Motor neuron (in vitro differentiated cells): ENCODE data around the gene GPLD1. TPM values are rescaled to one million over a fixed set of nuclear protein-coding genes. Genes with fewer than 3 reads are reported as not detected.
"Not testable (repeated sequence)": the region's sequence is repeated elsewhere in the genome, so short reads cannot be mapped to it uniquely, and the experiment has no call there.

Experiments
- ATAC-seq, 8 experiments: fragments of 200-7000 bp; cut with Tn5 transposase; replicated peaks in 6 of 8; 2 replicates each; pipeline ENCODE4 v1.8.0; 2021; ENCODE audit warnings: mild to moderate bottlenecking in 8 of 8, moderate library complexity in 8 of 8
- H3K27ac ChIP-seq, 2 donors: fragments of 250-450 bp; sonication (Bioruptor Pico); 2 replicates each; pipeline ENCODE4 v1.9.0; 2021; ENCODE audit warnings: antibody characterized with exemption in 2 of 2, mild to moderate bottlenecking in 2 of 2, moderate library complexity in 1 of 2
- H3K4me1 ChIP-seq, 2 donors: fragments of 250-450 bp; sonication (Bioruptor Pico); replicated peaks in 1 of 2; 2 replicates each; pipeline ENCODE4 v1.6.1; 2021; ENCODE audit warnings: antibody characterized with exemption in 2 of 2, mild to moderate bottlenecking in 2 of 2, moderate library complexity in 1 of 2
- H3K4me3 ChIP-seq, 5 donors: fragments of 250-450 bp; sonication (Bioruptor Pico); 2 replicates each; pipeline ENCODE4 v1.9.0; 2021; ENCODE audit warnings: antibody characterized with exemption in 5 of 5, mild to moderate bottlenecking in 5 of 5, moderate library complexity in 4 of 5
- WGBS, 10 experiments: fragments of 450-650 bp; shearing (Covaris generic); methylation state at CpG; one replicate each; pipeline ENCODE4 v1.0.0; 2022; 5-methylcytosine and 5-hydroxymethylcytosine counted together
- in situ Hi-C, 9 experiments: fragments of 400-800 bp; cut with MboI; loops; one replicate each; pipeline ENCODE4 v1.15.0; 2021; ENCODE audit warnings: low sequenced_read_pairs in 9 of 9, low pct_unique_long_range_greater_than_20kb in 2 of 9; ENCODE audit not compliant: unreplicated experiment in 9 of 9
- total RNA-seq, 8 experiments: library from RNA; unstranded; fragments of 300-600 nt; gene quantifications; 2 replicates each; pipeline versions ENCODE4 v1.2.3 to v1.2.4, GENCODE V29; 2022

Gene GPLD1
- total RNA-seq, 8 experiments from 2014 or later: 1.0 to 7.3 (median 4.9) TPM; not detected in 1

DNA sequence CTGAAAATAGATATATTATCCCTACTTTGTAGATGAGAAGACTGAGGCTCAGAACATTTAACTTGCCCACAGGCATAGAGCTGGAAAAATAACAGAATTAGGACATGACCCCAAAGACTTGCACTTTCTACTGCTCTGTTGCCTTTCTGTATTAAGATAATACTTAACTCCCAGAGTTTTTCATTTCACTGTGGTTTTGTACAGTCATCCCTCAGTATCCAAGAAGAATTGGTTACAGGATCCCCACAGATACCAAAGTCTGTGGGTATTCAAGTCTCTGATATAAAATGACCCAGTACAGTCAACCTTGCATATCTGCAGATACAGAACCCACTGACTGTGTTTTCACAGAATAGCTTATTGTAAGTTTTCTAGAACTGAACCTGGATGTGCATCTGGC is 69.9 kb downstream of the GPLD1 start:
- in situ Hi-C loops: no loop called here
- Histone ChIP-seq H3K4me1 (no peaks in the 10 kb centered on the region), H3K4me3 (no peak overlapping the region), H3K27ac (no peak overlapping the region)
- no peak for ATAC-seq

DNA sequence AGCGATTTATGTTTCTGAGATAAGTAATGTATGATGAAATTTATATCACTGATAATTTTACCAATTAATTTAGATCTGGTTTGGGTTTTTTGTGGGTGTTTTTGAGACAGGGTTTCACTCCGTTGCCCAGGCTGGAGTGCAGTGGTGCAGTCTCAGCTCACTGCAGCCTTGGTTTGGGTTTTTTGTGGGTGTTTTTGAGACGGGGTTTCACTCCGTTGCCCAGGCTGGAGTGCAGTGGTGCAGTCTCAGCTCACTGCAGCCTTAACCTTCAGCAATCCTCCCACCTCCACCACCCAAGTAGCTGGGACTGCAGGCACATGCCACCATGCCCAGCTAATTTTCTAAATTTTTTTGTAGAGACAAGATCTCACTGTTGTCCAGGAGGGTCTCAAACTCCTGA is 73.6 kb downstream of the GPLD1 start:
- WGBS, 10 experiments: 89 to 100% (median 100%) methylated on average over 1 to 4 of the region's 4 CpGs; no CpG with 5 or more reads in 1 of the 10 experiments
- Histone ChIP-seq H3K4me3 (no peak overlapping the region), H3K4me1 (no peaks in the 10 kb centered on the region), H3K27ac (no peak overlapping the region)
- no peak for ATAC-seq
- in situ Hi-C loops: no loop called here

DNA sequence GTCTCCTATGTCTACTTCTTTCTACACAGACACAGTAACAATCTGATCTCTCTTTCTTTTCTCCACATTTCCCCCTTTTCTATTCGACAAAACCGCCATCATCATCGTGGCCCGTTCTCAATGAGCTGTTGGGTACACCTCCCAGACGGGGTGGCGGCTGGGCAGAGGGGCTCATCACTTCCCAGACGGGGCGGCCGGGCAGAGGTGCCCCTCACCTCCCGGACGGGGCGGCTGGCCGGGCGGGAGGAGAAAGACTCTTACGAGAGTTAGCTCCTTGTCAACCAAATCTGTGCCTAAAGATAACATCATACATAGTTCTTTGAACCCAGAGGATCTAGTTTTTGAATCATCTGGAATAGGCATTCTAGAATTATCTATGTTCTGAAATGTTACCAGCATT is 74.8 kb downstream of the GPLD1 start:
- ATAC-seq, H3K27ac ChIP-seq, H3K4me1 ChIP-seq, H3K4me3 ChIP-seq, in situ Hi-C loops: not testable (repeated sequence)
- 95 to 100% methylated on average over 2 to 7 of the region's 15 CpGs; no CpG with 5 or more reads in 8 of the 10 experiments for WGBS, 10 experiments

DNA sequence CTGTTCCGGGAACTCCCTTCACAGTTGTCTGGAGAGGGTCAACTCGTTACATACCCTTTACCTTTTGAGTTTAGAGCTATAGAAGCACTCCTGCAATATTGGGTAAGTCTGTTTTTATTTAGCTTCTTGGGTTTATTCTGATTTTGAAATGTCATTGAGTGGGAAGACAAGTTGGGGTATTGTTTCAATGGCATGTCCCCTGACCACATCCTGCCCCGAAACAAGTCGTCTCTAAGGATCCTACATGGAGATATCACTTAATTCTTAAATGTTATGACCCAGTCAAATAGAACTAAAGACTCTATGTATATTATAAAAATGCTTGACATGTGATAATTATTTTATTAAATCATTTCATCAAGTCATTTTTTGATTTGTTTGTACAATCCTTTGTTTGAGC is 77.1 kb downstream of the GPLD1 start:
- ATAC-seq: no peak
- in situ Hi-C loops: no loop called here
- H3K27ac ChIP-seq: no peak overlapping the region
- no peak overlapping the region for H3K4me3 ChIP-seq
- 90 to 100% (median 100%) methylated on average over 1 to 4 of the region's 4 CpGs; no CpG with 5 or more reads in 1 of the 10 experiments for WGBS, 10 experiments
- H3K4me1 ChIP-seq: peaks cover 0 to 2% of the 10 kb centered on the region in 2 donors

DNA sequence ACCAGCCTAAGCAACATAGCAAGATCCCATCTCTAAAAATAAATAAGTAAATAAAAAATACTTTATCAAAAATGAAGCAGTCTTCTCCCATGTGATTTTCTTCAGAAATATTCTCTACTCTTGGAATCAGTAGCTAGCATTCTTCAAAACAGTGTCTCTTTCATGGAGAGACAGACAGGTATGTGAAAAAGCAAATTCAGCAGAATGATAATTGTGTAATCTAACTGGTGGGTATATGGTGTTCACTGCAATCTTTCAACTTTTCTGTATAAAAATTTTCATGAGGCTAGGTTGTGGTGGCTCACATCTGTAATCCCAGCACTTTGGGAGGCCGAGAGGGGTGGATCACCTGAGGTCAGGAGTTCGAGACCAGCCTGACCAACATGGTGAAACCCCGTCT is 78.8 kb downstream of the GPLD1 start:
- Histone ChIP-seq H3K4me1 (peaks cover 0 to 2% of the 10 kb centered on the region in 2 donors), H3K4me3 (no peak overlapping the region), H3K27ac (no peak overlapping the region)
- in situ Hi-C loops: no loop called here
- 80 to 100% (median 100%) methylated on average over 1 to 3 of the region's 3 CpGs; no CpG with 5 or more reads in 6 of the 10 experiments for WGBS, 10 experiments
- ATAC-seq: no peak

DNA sequence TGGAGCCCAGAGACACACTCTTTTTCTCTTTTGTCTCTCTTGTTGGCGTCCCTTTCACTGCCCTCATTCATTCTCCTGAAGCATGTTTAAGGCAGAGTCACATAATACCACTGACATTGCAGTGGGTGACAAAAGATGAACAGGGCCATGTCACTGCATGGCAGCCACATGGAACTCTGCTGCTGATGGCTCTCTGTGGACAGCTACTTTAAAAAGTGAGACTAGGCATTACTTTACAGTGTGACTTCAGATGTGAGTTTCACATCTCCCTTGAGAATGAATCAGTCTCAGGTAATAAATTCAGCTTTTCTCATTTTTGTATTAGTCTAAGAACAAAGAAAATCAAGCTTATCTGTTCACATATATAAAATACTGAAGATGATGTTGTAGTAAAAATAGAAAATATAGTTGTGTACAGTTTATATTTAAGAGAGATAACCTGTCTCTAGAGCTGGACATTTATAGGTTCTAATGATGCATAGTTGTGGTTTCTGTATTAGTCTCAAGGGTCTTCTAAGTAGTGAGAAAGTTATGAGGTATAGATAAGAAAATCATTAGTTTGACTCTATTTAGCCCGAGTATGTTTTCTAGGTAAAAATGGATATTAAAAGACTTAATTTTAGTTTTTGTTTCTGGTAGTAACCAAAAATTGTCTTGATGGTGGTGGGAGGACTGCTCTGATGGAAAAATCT is 80.5 kb downstream of the GPLD1 start:
- in situ Hi-C loops: no loop called here
- ATAC-seq: no peak
- 8 to 100% (median 89%) methylated on average over 1 to 2 of the region's 2 CpGs for WGBS, 10 experiments
- no peak overlapping the region for H3K4me3 ChIP-seq
- no peak overlapping the region for H3K27ac ChIP-seq
- peaks cover 2 to 10% of the 10 kb centered on the region in 2 donors for H3K4me1 ChIP-seq

DNA sequence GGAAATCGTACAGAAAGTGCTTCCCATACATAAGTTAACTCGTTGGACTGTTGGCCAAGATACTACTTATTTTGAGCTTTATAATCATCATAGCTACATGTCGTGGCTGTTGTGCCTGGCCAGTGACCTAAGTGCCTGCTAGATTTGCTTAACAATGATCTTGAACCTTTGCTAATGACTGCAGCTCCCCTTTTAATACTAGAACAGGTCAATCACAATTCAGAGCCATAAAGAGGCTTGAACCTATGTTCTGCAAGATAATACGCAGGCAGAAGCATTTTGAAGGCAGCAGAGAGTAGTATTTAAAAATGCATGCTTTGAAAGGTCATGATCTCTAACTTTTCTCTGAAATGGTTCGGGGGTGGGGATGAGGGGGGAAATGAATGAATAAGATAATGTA is 84.1 kb downstream of the GPLD1 start:
- in situ Hi-C loops: no loop called here
- 38 to 95% (median 80%) methylated on average over 1 to 5 of the region's 5 CpGs; no CpG with 5 or more reads in 1 of the 10 experiments for WGBS, 10 experiments
- Histone ChIP-seq H3K4me3 (no peak overlapping the region), H3K4me1 (peaks cover 10 to 24% of the 10 kb centered on the region in 2 donors), H3K27ac (no peak overlapping the region)
- no peak for ATAC-seq

DNA sequence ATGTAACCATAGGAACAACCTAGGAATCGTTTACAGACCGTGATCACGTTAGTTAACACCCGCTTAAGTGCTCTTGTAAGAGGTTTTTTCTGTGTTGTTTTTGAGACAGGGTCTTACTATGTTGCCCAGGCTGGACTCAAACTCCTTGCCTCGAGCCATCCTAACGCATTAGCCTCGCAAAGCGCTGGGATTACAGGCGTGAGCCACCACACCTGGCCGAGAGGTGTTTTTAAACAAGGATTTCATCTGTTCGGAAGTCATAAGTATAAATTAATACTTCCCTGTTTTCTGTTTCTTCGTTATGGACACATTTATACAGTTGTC is 85.9 kb downstream of the GPLD1 start:
- peak overlapping the region; percentile 57 to 97 (median 67) for H3K4me3 ChIP-seq
- in situ Hi-C loops: no loop called here
- H3K27ac ChIP-seq: no peak overlapping the region
- 0 to 63% (median 17%) methylated on average over 1 to 12 of the region's 12 CpGs; no CpG with 5 or more reads in 4 of the 10 experiments for WGBS, 10 experiments
- ATAC-seq: no peak
- H3K4me1 ChIP-seq: peaks cover 9 to 24% of the 10 kb centered on the region in 2 donors

DNA sequence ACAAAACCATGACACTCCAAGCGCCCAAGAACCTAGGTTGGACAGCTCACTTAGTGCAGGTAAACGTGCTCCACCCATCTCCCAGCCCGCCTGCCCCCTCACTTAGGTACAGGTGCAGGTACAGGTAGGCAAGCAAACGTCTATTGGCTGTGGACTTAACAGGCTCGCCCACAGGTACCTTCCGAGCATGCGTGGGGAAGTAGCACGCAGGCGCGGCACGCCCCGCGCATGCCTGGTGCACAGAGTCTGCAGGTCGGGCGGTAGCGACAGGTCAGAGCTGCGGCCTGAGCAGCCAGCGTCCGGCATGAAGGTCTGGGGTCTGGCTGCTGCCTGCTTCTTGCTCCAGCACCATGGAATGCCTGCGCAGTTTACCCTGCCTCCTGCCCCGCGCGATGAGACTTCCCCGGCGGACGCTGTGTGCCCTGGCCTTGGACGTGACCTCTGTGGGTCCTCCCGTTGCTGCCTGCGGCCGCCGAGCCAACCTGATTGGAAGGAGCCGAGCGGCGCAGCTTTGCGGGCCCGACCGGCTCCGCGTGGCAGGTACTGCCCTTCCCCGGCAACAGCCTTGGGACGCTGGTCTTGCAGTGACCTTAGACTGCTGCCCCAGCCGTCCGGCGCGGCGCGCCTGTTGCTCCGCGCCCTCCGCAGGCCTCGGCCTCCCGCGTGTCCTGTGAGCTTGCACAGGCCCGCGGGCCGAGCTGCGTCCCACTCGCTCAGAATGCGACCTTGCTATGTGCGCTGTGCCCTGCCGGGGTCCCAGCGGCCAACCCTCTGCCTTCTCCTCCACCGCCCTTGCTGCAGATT is 86.5 kb downstream of the GPLD1 start, which contains the start of gene MRS2:
TSS of gene MRS2 (plus strand) at position 240 of the 804 bp plus-strand sequence. CDS start at position 351, 111 bp downstream.
- Histone ChIP-seq H3K27ac (peak within 1 kb of the TSS; percentile 19 to 59), H3K4me1 (peaks cover 8 to 24% of the 10 kb centered on the region in 2 donors), H3K4me3 (peak within 1 kb of the TSS; percentile 57 to 97 (median 67))
- in situ Hi-C loops: no loop called here
- WGBS, 10 experiments: 0 to 12% (median 0%) methylated on average over 1 to 20 of the region's 63 CpGs; no CpG with 5 or more reads in 3 of the 10 experiments
- peak; percentile 89 to 99 (median 96) for ATAC-seq

DNA sequence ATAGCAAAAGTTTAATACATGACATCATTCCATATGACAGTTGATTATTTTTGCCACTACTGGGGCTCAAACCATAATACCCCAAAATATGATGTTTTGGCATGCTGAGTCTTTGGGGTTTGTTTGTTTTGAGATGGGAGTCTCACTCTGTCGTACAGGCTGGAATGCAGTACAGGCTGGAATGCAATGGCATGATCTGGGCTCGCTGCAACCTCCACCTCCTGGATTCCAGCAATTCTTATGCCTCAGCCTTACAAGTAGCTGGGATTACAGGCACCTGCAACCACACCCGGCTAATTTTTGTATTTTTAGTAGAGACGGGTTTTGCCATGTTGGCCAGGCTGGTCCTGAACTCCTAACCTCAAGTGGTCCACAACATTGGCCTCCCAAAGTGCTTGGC is 87.9 kb downstream of the GPLD1 start:
- no peak overlapping the region for H3K27ac ChIP-seq
- ATAC-seq: no peak
- no peak overlapping the region for H3K4me3 ChIP-seq
- 60 to 91% (median 79%) methylated on average over 1 to 4 of the region's 4 CpGs; no CpG with 5 or more reads in 4 of the 10 experiments for WGBS, 10 experiments
- in situ Hi-C loops: no loop called here
- H3K4me1 ChIP-seq: peaks cover 8 to 24% of the 10 kb centered on the region in 2 donors

DNA sequence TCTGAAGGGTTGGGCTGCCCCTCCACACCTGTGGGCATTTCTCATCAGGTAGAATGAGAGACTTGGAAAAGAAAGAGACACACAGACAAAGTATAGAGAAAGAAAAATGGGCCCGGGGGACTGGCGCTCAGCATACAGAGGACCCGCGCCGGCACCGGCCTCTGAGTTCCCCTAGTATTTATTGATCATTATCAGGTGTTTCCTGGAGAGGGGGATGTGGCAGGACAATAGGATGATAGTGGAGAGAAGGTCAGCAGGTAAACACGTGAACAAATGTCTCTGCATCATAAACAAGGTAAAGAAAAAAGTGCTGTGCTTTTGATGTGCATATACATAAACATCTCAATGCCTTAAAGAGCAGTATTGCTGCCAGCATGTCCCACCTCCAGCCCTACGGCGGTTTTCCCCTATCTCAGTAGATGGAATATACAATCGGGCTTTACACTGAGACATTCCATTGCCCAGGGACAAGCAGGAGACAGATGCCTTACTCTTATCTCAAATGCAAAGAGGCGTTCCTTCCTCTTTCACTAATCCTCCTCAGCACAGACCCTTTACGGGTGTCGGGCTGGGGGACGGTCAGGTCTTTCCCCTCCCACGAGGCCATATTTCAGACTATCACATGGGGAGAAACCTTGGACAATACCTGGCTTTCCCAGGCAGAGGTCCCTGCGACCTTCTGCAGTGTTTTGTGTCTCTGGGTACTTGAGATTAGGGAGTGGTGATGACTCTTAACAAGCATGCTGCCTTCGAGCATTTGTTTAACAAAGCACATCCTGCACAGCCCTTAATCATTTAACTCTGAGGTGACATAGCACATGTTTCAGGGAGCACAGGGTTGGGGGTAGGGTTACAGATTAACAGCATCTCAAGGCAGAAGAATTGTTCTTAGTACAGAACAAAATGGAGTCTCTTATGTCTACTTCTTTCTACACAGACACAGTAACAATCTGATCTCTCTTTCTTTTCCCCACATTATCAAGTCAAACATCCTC is 89.0 kb downstream of the GPLD1 start:
- WGBS, 10 experiments: 0 to 52% (median 38%) methylated on average over 4 to 8 of the region's 17 CpGs; no CpG with 5 or more reads in 4 of the 10 experiments
- in situ Hi-C loops, ATAC-seq, H3K27ac ChIP-seq, H3K4me3 ChIP-seq: not testable (repeated sequence)
- peaks cover 8 to 24% of the 10 kb centered on the region in 2 donors for H3K4me1 ChIP-seq

DNA sequence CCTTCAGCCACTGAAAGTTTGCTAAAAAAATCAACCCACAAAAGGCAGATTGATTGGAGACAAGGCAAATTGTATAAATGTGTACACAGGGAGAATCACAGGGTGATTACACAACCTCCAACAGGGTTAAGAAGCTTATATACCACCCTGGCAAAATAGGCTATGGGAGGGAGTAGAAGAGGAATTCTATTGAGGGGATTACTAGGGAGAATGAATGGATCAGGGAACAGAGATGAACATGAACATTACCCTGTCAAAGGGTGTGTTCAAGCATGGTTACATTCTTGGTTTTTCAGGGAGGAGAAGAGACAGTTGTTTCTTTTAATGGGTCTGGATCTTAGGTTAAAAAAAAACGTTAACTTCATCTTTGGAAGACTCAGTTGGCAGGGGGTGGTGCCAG is 91.7 kb downstream of the GPLD1 start:
- 14 to 78% (median 47%) methylated on average over 1 of the region's 1 CpG; no CpG with 5 or more reads in 2 of the 10 experiments for WGBS, 10 experiments
- Histone ChIP-seq H3K27ac (no peak overlapping the region), H3K4me3 (no peak overlapping the region), H3K4me1 (peaks cover 8 to 12% of the 10 kb centered on the region in 2 donors)
- ATAC-seq: peak in 1 of 8 experiments; percentile 43
- in situ Hi-C loops: loop anchor here in 2 of 9 experiments (25.0 kb wide), 2 partner anchors 110 to 335 kb away; no protein-coding TSS in a partner anchor
